OCI-M2 (cell line): ENCODE measurements around the gene PRAC1.
"Not testable (repeated sequence)": the region's sequence is repeated elsewhere in the genome, so short reads cannot be mapped to it uniquely, and the experiment has no call there.

ENCODE experiments used
- DNase-seq: peaks from one replicate; lab custom pipeline; 2025; ENCODE audit not compliant: unreplicated experiment; lab: John Stamatoyannopoulos, UW

PRAC1 gene

DNA sequence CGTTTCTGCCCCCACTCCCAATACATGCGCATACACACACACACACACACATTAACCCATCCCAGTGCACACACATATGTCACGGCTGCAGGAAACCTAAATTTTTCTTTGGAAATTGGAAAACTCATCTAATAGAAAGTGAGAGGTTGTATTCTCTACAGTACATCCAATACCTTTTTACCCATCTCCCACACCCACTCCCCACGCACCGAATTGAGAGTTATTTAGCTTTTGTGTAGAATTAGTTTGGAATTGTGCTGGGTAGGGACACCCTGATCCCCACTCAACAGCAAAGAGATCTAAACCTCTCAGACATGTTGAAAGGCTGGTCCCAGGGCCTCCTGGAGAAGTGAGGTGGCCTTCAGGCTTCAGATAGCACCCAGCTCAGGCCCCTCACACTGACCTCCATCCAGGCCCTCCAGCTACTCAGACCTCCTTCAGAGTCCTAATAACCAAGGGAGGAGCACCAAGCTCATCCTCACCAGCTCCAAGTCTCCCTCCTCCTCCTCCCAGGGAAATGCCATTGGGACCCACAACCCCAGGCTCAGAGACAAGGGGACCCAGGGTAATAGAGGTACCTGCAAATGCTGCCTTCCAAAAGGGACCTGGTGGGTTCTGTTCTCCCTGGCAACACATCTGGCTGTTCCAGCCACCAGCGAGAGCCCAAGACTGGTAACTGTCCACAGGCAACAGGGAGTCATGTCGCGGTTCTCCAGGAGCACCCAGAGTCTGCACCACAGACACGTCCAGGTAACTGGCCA lies 5.3 kb upstream of the PRAC1 start:
- no peak for DNase-seq

DNA sequence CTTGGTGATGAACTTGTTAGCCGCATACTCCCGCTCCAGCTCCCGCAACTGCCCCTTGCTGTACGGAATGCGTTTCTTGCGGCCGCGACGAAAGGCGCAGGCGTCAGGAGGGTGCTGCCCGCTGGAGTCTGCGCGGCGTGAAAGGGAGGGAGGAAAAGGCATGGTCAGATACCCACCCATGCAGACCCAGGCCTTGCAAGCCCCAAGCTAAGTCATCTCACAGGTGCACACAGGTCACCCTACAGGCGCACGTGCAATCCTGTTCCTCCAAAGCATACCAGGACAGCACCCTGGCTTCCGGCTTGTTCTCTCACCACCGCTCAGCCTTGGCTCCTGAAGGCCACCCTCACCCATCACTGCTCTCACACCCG lies 4.6 kb upstream of the PRAC1 start:
- no peak for DNase-seq

DNA sequence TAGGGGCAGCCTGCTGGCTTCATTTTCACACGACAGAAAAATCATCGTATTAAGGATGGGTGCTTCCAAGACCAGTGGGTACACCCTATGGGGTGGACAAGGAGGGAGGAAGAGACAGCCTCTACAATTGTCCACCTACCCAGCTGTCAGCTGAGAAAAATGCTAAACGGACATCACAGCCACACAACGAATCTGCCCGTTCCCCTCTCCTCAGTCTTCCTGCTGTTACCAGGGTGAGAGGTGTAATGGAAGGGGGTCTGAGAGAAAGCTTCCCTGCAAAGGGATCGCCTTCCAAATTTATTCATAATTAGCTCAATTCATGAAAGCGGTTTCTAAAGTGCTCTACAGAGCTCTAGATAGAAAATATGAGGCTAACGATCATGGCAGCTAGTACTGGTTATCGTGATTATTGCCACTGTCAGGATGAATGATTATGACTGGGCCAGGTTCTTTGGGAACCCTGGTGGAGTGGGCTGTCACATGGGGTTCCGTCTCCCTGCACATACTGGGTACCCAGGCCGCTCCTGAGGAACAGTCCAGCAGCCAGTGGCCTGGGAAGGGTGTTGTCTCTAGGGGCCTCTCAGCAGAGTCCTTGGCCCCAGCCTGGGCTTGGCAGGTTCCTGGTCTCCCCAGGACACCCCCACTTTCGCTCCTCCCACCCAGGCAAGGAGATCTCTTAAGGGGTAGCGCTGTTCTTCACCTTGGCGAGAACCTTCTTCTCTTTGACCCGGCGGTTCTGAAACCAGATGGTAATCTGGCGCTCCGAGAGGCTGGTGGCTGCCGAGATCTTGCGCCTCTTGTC lies 4.0 kb upstream of the PRAC1 start:
- no peak for DNase-seq

DNA sequence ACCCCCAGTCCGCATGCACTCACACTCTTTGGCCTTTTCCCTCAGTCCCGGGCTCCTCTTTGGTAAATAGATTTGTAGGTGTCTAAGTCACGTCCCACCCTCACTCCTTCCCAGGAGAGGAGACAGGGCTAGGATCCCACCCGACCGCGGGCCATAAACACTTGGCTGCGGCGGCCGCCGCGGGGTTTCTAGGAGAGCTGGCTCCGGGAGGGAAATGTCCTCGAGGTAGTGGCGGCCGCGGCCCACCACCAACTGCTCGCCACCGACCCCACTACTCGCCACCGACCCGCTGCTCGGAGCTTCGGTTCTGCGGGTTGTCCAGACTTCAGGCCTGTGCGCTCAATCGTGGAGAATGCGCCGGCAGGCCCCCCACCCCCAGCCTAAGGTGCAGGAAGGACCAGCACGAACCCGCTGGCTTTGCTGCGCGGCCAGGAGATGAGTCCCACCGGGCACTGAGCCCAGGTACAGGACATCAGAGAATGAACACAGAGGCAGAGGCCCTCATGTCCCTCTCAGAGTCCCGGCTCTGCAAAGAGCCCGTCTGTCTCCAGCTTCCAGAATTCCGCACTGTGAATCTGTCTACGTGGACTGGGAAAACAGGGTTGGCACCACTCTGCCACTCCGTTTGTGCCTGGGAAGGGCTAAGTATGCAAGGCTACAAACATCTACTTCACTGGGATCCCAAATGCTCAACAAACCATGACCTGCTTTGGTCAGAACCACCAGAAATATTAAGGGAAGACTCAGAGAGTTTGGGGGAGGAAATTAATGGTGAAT lies 3.2 kb upstream of the PRAC1 start:
- DNase-seq: no peak

DNA sequence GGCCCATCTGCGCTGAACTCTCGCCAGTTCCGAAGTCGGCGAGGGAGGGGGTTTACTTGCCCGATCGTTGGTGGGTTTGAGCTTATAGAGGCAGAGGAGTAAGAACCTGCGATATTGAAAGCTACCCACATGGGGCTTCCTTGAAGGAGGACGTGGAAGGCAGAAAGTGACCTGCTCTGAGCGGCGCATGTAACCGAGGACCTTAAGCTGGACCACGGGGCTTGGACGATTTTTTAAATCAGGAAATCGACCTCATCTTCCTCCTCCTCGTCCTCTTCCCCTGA lies 2.6 kb upstream of the PRAC1 start:
- DNase-seq: no peak

DNA sequence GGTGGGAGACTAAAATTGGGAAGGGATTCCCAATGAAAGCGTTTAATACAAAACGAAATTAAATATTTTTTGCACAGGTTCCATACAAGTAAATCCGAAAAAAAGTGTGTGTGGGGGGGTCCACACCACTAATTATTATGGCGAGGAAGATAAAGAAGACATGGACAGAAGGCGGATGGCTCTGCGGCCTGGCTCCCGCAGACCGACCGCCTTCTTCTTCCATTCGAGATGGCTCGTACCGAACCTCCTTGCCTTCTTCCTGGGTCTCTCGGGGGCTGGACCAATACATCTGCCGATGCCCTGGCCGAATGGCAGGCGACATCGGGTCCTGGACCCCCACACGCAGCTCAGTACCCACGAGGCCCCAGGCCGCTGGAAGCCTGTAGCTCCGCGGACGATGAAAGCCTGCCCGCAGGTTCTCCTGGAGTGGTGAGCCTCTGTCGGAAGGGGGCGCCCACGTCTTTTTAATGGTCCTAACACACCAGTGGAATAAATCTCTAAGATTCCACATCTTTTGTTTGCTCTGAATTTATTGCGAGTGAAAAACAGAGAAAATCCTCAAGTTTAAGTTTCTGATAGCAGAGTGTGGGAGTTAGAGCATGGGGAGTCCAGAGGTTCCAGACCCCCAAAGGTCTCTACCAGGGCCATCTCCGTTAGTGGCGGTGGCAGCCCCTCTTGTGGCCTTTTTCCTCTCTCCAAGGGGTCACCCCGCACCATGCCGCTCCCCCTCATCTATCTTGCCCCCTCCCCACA lies 2.1 kb upstream of the PRAC1 start:
- DNase-seq: peak; percentile 2

DNA sequence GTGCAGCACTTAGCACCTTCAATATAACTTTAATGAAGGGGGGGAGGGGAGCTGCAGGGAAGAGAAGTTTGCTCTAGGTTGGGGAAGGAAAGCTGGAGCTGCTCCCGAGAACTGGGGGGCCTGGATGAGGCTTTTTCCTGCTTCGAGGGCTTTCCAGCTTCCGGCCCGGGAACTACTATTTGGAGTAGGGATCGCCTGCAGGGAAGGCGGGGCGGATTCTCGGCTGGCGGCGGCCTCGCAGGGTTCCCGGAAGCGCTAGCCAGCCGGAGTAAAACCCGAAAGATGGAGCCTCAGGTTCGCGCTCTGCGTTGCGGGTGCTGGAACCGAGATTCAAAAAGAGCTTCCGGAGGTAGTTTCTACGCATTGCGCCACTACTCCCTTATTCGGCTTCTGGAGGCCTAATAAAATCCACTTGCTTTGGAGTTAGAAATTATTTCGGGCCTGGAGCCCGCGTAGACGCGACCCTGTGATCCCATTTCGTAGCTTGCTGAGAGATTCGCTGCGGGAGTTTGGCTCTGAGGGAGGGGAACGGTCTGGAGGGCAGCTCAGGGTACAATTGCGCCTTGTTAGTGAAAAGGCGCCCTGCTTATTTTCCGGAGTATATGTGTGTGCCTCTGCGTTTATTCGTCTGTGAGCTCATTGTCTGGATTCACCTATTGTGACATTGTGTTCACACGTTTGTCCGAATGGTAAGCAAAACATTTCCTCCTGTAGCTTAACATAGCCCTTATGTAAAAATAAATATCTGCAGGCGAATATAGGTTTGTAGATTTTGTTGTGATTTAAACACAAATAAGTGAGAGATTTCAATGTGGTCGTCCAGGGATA lies 1.3 kb upstream of the PRAC1 start:
- DNase-seq: no peak

DNA sequence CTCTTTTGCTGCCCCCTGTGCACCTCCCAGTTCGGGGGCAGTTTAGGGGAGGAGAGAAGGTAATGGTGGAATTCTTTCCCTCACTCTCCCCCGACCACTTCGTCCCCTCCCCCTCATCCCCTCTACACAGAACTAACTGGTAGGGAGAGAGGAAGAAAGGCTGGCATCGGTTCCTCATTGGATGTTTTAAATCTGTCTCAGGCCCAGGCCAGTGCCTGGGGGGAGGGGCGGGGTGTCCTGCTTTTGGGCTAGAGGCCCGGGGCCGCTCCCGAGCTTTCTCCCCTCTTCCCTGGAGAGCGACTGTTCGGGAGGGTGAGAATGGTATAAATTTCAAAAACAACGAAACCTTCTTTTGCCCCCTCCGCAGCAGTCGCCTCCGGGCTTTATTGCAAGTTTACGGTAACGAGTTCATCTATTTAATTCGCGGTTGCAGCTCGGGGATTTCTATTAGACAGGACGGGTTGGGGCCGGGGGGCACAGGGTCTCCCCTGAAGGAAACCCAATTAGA lies 651 bp upstream of the PRAC1 start, which contains the start of gene PRAC2:
TSS of gene PRAC2 (plus strand) at position 271 of the 508 bp plus-strand sequence. CDS start 1,226 bp downstream, outside the sequence.
- DNase-seq: no peak

DNA sequence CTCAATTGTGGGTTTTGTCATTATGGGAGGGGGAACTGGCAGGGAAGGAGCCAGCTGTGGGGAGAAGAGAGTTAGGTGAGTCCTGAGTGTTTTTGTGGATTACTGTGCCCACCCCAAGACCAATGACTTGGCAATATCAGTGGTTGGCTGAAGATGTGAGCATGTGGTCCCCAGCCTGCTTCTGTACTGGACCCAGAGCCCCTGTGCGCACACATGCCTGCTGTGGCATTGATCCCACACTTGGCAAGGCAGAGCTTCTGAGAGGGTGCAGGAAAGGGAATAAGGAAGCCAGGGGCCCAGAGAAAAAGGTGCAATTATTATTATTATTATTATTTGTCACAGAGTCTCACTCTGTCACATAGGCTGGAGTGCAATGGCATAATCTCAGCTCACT lies 1.3 kb downstream of the PRAC1 start:
- no peak for DNase-seq

DNA sequence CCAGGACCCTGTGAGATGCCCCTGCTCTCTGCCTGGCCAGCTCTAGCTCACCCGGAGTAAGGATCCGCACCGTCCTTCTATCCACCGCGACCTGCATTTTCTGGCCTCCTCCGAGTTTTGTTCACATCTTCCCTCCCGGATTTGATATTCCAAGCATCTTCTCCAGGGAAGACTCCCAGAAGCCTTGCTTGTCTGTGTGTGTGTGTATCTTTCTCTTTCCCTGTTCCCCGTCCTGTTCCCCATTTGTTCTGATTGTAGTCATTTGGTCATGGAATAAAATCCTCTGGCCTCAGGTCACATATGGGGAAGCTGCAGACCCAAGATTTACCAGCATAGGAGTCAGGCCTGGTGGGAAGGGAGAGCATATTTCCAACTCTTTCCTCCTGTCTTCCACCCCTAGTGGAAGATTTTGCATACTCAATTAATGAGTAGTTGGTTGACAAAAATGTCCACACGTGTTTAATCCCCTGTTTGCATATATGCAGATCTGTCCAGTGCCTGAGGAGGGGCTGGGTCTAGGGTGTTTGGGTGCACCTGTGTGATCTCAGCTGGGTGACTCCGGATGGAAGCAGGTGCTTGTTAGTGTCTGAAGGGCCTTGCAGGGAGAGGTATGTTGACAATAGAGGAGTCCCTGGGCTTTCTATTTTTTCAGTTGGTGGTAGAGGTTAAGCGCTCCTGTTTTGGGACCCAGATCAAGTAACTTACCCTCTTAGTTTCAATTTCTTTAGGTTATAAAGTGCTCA lies 1.9 kb downstream of the PRAC1 start:
- DNase-seq: no peak

DNA sequence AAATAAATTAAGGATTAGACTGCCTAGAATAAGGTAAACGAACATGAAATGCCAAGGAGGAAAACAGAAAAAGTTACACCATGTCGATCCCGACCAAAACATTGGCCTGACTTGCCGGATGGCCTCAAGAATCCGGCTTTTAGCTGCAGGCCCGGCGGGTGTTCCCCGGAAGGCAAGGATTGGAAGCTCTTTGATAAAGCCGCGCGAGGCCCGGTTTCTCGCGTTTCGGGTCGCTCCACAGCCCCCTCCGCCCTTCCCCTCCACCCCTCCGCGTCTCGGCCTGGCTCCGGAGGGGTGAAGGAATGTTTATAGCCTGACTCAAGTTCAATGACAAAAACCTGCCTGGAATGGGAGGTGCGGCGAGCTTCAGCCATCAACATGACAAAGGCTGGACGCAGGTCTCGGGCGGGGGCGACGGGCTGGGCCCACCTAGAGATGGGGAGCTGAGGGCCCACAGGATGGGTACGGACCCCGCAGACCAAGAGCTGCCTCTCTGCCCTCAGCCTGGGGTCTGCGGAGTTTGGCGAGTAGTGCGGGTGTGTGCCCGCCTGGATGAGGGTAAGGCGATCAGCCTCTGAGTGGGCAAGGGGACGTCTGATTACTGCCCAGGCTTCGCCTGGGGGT lies 2.6 kb downstream of the PRAC1 start:
- no peak for DNase-seq

DNA sequence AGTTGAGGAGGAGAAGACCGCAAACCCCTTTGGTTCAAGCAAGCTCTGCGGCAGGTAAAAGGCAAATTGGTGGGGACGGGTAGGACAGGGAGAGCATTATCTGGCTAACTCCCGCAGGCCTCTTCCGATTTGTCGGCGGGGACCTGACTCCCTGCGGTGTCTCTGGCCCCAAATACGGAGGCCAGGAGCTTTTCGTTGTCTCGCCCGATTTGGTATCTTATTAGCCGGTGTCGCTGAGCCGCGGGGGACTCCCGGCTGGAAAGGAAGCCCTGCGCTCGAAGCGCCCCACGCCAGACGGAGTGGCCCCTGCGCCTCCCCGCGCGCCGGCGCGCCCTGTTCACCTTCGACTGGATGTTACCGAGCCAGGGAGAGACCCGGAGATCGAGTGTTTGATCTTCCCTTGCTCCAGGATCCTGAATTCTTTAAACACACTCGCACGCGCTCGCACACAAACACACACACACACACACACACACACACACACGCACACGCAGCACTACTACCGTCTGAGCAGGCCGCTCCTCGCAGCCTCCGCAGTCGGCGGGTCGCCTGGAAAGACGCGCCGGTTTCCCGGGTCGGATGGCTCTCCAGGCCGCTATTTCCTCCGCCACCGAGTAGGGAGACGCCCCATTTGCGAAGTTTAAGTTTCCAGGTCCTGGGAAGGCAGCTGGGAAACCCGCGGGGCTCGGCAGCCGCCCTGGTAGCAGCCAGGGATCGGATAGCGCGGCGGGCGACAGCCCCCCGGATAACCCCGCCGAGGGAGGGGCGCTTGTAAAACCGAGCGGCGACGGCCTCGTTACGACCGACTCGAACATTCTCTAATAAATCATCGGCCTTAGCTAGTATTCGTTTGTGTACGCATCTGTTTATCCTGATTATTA lies 3.3 kb downstream of the PRAC1 start:
- DNase-seq: no peak

DNA sequence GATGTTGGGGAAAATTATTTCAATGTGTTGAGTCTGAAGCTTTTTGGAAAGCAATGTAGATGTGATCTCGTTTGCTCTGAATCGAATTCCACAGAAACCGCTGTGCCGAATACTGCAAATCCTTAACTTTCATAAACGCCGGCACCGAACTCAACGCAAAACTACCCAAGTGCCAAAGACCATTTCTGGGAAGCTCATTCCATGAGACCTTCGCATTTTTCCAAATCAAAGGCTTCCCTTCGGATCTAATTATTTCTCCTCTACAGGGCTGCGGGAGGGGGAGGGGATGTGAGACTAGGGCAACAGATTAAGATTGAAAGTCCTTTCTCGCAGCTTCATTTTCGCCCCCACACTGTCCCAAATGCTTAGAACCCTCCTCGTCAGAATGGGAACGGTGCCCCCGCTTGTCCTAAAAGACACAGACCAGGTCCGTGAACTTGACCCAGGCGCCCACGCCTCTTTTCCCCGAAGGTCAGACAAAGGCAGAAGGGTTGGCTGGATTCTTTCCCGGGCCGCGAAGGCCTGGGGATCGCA lies 4.0 kb downstream of the PRAC1 start:
- no peak for DNase-seq

DNA sequence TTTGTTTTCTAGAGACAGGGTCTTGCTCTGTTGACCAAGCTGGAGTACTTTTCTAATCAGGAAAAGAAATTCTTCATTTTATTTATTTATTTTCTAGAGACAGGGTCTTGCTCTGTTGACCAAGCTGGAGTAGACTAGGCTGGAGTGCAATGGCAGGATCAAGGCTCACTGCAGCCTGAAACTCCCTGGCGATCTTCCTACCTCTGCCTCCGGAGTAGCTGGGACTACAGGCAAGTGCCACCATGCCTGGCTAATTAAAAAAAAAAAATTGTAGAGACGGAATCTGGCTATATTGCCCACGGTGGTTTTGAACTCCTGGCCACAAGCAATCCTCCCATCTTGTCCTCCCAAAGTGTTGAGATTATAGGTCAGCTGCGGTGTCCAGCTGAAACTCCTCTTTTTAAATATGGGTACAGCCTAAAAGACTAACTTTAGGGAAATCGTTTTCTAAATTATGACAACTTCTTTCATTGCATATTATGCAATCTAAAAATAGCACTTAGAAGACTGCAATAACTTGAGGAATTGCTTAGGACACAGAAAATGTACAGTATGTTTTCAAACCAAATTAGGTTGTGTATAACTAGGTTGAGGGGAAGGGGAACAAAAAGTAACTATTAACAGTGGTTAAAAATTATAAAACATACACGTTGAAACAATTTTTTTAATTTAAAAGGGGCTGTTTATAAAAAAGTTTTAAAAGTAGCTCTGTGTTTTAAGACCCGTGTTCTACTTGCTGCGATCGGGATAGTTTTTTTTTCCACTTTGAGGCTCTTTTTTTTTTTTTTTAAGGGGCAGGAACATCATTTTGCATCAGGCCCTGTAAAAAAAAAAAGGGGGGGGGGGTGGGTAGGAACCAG lies 4.7 kb downstream of the PRAC1 start:
- DNase-seq: no peak

DNA sequence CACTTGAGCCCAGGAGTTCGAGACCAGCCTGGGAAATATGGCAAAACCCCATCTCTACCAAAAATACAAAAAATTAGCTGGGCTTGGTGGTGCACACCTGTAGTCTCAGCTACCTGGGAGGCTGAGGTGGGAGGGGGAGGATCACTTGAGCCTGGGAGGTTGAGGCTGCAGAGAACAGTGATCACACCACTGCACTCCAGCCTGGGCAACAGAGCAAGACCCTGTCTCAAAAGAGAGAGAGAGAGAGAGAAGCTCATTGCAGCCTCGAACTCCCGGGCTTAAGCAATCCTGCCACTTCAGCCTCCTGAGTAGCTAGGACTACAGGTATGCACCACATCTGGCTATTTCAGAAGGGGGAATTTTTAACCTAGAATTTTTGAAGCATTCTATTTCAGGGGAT lies 5.8 kb downstream of the PRAC1 start:
- DNase-seq: not testable (repeated sequence)

DNA sequence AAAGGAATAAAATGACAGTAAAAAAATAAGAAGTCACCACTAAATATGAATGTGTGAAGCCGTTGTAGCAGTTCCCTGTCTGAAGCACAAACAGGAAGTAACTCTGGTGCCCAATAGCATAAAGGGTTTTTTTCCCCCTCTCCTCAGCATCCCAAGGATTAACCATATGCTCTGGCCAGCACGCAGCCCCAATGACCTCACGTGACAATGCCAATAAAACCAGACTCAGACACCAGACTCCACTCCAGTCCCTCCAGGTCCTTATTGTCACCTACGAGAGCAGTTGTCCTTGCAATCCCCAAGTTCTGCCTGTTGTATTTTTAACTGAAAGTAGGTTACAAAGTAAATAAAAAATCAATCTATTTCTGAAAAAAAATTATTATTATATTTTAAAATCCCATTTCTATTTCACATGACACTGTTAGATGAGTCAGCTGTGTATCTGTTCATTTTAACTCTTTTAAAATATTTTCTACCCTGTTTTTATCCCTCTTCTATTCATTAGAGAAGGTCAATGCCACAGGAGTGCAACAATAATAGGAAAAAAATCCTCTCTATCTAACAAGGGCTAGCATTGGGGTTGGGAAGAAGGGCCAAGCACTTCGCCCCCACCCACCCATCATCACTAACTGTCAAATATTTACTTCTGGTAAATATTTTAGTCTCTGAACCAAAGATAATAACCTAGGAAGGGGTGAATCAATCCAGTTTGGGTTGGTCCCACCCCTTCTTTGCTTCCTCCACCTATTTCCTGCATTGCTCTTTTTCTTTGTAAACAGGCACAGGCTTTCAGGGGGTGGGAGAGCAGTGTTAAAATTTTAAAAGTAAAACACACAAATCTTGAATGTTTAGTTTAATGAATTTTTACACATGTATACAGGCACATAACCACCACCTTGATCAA lies 6.6 kb downstream of the PRAC1 start:
- DNase-seq: no peak
